PC-9 (cell line): ENCODE measurements around the gene C2CD2.

Experiments
- EZH2 ChIP-seq: fragments of 200-600 bp; sonication (generic); IDR thresholded peaks from 2 replicates; pipeline ENCODE4 v1.8.0; 2017; ENCODE audit warnings: antibody characterized with exemption, low read depth
- TF ChIP-seq, protein P1 (sequence below): fragments of 200-600 bp; sonication (generic); conservative IDR thresholded peaks from 2 replicates; pipeline ENCODE4 v1.6.1; 2017; ENCODE audit warnings: mixed run types, antibody characterized with exemption, mild to moderate bottlenecking, moderate library complexity

DNA sequence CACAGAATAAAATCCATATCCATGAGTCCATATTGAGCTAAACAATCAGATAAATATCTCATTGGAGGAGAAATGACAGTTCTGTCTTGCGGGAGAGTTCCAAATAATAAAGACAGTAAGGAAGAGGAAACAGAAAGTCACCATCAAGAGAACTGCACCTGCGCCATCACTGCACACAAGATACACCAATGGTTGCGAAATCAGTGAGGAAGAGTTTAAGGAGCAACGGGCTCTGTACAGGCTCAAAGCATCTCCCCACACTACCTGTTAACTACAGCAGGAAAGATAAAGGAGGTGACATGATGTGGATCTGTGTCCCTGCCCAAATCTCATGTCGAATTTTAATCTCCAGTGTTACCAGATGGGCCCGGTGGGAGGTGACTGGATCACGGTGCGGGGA lies 7.8 kb downstream of the C2CD2 start:
- TF ChIP-seq, protein P1, sequence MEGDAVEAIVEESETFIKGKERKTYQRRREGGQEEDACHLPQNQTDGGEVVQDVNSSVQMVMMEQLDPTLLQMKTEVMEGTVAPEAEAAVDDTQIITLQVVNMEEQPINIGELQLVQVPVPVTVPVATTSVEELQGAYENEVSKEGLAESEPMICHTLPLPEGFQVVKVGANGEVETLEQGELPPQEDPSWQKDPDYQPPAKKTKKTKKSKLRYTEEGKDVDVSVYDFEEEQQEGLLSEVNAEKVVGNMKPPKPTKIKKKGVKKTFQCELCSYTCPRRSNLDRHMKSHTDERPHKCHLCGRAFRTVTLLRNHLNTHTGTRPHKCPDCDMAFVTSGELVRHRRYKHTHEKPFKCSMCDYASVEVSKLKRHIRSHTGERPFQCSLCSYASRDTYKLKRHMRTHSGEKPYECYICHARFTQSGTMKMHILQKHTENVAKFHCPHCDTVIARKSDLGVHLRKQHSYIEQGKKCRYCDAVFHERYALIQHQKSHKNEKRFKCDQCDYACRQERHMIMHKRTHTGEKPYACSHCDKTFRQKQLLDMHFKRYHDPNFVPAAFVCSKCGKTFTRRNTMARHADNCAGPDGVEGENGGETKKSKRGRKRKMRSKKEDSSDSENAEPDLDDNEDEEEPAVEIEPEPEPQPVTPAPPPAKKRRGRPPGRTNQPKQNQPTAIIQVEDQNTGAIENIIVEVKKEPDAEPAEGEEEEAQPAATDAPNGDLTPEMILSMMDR: no peak
- no peak for TF ChIP-seq EZH2
